VCaP (cell line): ENCODE measurements around the gene BCAS2.
"Not testable (repeated sequence)": the region's sequence is repeated elsewhere in the genome, so short reads cannot be mapped to it uniquely, and the experiment has no call there.

Experiments
- H3K27ac ChIP-seq: fragments of 450-650 bp; 2 replicates; pipeline ENCODE4 v1.5.1; 2017
- TF ChIP-seq, protein P1 (sequence below): fragments of 450-650 bp; conservative IDR thresholded peaks from 2 replicates; pipeline ENCODE4 v1.5.1; 2017; ENCODE audit warnings: mild to moderate bottlenecking, moderate library complexity

BCAS2 gene

DNA sequence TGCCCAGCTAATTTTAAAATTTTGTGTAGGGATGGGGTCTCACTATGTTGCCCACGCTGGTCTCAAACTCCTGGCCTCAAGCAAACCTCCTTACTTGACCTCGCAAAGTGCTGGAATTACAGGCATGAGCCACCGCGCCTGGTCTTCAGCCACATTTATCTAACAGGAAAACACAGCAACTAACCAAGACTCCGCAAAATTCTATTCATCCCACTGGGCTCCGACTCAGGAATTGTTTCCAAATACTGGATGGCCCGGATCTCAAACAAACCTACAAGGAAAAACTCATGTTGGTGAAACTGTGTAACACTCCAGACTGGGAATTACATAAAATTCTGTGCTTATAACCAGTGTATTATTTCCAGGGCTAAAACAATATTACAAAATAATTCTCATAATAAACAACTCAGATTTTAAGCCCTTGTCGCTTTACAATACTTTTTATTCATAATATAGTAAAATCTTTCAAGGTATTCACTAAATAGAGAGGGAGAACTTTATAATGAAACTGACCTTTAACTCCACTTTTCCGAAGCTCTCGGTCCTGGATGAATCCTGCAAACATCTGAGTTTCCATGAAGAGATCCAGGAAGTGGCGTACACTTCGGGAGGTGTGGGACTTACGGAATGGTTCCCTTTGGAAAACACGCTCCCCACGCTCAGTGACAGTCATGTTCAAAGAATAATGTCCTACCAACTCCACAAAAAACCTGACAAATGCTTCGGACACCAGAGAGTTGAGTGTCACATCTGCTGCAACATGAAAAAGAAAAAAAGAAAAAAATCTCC, 6.0 kb upstream of the BCAS2 start:
- H3K27ac ChIP-seq = no peak overlapping the region
- TF ChIP-seq, protein P1, sequence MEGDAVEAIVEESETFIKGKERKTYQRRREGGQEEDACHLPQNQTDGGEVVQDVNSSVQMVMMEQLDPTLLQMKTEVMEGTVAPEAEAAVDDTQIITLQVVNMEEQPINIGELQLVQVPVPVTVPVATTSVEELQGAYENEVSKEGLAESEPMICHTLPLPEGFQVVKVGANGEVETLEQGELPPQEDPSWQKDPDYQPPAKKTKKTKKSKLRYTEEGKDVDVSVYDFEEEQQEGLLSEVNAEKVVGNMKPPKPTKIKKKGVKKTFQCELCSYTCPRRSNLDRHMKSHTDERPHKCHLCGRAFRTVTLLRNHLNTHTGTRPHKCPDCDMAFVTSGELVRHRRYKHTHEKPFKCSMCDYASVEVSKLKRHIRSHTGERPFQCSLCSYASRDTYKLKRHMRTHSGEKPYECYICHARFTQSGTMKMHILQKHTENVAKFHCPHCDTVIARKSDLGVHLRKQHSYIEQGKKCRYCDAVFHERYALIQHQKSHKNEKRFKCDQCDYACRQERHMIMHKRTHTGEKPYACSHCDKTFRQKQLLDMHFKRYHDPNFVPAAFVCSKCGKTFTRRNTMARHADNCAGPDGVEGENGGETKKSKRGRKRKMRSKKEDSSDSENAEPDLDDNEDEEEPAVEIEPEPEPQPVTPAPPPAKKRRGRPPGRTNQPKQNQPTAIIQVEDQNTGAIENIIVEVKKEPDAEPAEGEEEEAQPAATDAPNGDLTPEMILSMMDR = no peak

DNA sequence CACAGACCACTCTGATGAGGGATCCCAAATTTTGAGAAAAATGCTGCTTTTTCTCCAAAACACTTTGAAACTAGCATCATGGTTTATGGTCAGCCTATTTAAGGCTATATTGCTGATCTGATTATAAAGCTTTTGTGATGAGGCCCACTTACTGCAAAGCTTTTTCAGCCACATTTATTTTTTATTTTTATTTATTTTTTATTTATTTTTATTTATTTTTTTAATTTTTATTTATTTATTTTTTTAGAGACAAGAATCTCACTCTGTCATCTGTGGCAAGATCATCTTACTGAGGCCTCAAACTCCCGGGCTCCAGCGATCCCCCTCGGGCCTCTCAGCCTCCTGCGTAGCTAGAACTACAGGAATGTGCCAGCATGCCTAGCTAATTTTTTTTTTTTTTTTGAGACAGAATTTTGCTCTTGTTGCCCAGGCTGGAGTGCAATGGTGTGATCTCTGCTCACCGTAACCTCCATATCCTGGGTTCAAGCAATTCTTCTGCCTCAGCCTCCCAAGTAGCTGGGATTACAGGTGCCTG, 5.2 kb upstream of the BCAS2 start:
- TF ChIP-seq, protein P1 = no peak
- H3K27ac ChIP-seq = no peak overlapping the region

DNA sequence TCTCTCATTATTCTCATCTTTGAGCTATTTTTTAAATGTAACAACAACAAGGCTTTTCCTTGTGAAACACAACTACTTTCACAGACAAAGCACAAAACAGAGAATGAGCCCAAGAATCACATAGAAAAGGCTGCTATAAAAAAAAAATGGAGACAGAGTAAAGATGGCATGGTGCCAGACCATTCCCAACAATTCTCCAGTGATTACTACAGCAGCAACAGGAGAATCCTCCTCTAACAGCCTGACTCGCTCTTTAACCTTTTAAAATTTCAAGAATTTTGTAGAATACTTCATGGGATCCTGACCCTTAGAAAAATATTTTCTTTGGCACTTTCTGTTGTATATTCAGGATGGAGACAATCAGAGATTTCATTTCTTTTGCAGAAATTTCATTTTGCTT, 3.8 kb upstream of the BCAS2 start:
- TF ChIP-seq, protein P1 = no peak
- H3K27ac ChIP-seq = no peak overlapping the region

DNA sequence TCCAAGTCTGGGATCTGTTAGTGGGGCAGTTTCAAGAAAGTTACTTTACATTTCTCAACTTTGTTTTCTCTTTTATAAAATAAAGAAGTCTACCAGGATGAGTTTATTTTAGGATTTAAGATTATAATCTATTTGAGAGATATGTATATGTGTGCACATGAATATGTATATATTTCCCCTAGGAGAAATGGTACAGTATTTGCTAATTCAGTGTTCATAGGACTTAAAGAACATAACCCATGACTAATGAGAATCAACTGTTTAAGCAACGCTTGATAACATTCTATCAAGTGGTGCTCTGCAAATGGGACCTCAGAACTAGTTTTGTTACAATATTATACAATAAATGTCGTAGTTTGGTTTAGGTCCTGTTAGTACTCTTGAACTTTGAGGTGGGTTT, 7.0 kb downstream of the BCAS2 start:
- TF ChIP-seq, protein P1 = no peak
- H3K27ac ChIP-seq = no peak overlapping the region

DNA sequence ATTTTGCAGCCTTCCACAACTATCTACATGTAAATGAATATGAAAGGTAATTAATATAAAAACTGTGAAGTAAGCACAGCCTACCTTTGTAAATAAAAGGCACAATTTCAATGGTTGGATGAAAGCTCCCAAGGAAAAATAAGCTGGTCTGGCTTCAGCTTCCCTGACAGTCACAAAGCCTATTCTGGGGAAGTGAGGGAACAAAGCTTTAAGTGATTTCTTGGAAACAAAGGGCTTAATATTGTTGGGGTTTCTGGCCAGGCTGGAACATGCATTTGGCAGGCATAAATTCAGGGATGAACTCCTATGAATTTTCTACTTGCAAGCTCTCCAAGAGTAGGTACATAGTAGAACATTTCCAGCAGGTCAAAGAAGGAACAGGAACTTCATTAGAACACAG, 17.3 kb downstream of the BCAS2 start:
- no peak overlapping the region for H3K27ac ChIP-seq
- TF ChIP-seq, protein P1 = no peak

DNA sequence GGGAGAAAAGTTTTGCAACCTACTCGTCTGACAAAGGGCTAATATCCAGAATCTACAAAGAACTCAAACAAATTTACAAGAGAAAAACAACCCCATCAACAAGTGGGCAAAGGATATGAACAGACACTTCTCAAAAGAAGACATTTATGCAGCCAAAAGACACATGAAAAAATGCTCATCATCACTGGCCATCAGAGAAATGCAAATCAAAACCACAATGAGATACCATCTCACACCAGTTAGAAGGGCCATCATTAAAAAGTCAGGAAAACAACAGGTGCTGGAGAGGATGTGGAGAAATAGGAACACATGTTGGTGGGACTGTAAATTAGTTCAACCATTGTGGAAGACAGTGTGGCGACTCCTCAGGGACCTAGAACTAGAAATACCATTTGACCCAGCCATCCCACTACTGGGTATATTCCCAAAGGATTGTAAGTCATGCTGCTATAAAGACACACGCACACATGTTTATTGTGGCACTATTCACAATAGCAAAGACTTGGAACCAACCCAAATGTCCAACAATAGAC, 18.4 kb downstream of the BCAS2 start:
- not testable (repeated sequence) for H3K27ac ChIP-seq

DNA sequence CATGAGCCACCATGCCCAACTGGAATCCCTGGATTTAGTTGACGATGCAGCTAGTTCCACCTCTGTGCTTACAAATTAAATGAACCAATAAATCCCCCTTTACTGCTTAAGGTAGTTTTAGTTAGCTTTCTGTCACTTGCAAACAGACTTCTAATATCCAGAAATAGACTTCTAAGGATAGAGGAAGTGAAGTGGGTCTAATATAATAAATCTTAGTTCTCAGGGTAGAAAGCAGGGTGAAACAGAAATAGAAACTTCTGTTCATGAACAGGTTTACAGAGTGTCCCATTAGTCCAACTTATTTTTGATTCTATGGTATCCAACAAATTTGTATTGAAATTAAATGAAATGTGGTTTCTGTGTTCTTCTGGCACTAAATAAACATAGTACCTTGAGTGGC, 20.1 kb downstream of the BCAS2 start:
- TF ChIP-seq, protein P1 = no peak
- H3K27ac ChIP-seq = no peak overlapping the region

DNA sequence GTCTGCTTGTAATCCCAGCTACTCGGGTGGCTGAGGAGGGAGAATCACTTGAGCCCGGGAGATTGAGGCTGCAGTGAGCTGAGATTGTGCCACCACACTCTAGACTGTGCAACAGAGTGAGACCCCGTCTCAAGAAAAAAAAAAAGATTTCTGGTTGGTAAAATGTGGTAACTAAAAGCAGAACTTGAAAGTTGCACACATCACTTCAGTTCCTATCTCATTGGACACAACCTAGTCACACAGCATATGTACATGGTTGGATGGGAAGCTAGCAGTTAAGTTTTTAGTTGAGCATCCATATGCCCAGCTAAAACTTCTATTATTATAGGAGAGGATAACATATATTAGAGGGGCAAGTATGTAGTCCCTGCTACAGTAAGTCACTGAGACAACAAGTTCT, 22.1 kb downstream of the BCAS2 start:
- TF ChIP-seq, protein P1 = no peak
- H3K27ac ChIP-seq = no peak overlapping the region
